NCI-H345 treated with DMSO at 0.1 percent for 48 hours (cell line): ENCODE results near the gene FEM1C.

Experiments
- DNase-seq: peaks from one replicate; lab custom pipeline; 2025; ENCODE audit not compliant: unreplicated experiment; lab: John Stamatoyannopoulos, UW

Gene FEM1C

GRCh38 chr5:115522832-115523403, 21.7 kb downstream of the FEM1C start:
- DNase-seq: no peak

- no peak for DNase-seq
Measured at GRCh38 chr5:115520191-115520590, 24.4 kb downstream of the FEM1C start.

- DNase-seq: no peak
Measured at GRCh38 chr5:115516372-115516771, 28.2 kb downstream of the FEM1C start.

- no peak for DNase-seq
Measured at GRCh38 chr5:115514220-115514619, 30.4 kb downstream of the FEM1C start.

- DNase-seq: no peak
Measured at GRCh38 chr5:115511632-115512031, 32.9 kb downstream of the FEM1C start.

- DNase-seq: no peak
Measured at GRCh38 chr5:115510145-115510645, 34.4 kb downstream of the FEM1C start.

GRCh38 chr5:115509547-115509946, 35.0 kb downstream of the FEM1C start:
- DNase-seq: no peak

GRCh38 chr5:115507681-115508080, 36.9 kb downstream of the FEM1C start:
- DNase-seq: no peak

- no peak for DNase-seq
Measured at GRCh38 chr5:115503420-115503819, 41.2 kb downstream of the FEM1C start.

GRCh38 chr5:115501464-115502210, 42.9 kb downstream of the FEM1C start:
- DNase-seq: no peak

GRCh38 chr5:115500225-115500624, 44.4 kb downstream of the FEM1C start:
- no peak for DNase-seq

- DNase-seq: no peak
Measured at GRCh38 chr5:115496936-115497576, 47.5 kb downstream of the FEM1C start.

GRCh38 chr5:115494570-115495289, 49.8 kb downstream of the FEM1C start:
- no peak for DNase-seq

GRCh38 chr5:115490596-115490995, 54.0 kb downstream of the FEM1C start:
- no peak for DNase-seq

GRCh38 chr5:115489733-115490132, 54.8 kb downstream of the FEM1C start:
- DNase-seq: no peak

GRCh38 chr5:115487756-115488155, 56.8 kb downstream of the FEM1C start:
- DNase-seq: no peak

- DNase-seq: no peak
Measured at GRCh38 chr5:115487168-115487567, 57.4 kb downstream of the FEM1C start.

- no peak for DNase-seq
Measured at GRCh38 chr5:115486728-115487127, 57.8 kb downstream of the FEM1C start.

GRCh38 chr5:115484368-115484767, 60.2 kb downstream of the FEM1C start:
- DNase-seq: no peak

GRCh38 chr5:115480900-115481299, 63.7 kb downstream of the FEM1C start:
- DNase-seq: no peak

GRCh38 chr5:115480271-115480670, 64.3 kb downstream of the FEM1C start:
- no peak for DNase-seq
